ENCODE measurements around the gene COL12A1.

Gene COL12A1

DNA sequence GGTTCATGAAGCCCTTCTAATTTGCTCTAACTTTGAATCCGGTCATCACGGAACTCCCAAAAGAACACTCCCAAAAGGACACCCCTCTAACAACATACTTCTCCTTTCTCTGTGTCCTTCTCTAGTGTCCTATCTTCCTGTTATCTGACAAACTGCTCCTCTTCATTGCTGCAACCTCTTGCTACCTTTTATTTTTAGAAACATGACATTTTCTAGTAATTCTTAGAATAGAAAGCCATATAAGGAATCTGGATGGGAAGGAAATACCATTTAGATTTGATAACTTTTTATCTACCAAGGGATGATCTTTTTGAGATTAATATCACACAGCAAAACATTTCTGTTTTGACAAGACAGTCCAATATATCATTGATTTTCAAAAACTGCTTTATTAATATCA lies 63.1 kb downstream of the COL12A1 start:
- no peak for DNase-seq

DNA sequence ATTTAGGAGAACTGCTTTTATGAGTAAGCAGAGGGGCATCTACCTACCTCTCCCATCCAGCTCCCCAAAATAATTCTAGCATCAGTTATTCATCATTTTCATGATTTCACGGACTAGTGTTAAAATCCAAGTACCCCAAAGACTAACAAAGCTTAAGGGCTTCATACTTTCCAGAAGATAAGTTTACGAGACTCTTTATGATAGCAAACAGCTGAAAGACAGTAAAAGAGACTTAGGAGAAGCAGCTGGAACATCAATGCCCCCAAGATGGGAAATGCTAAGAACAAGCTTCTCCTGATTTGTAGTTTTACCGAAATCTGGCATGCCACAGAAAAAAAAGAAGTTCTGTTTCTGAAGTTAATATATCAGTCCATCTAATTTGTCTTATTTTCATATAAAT lies 70.0 kb downstream of the COL12A1 start:
- DNase-seq: no peak

DNA sequence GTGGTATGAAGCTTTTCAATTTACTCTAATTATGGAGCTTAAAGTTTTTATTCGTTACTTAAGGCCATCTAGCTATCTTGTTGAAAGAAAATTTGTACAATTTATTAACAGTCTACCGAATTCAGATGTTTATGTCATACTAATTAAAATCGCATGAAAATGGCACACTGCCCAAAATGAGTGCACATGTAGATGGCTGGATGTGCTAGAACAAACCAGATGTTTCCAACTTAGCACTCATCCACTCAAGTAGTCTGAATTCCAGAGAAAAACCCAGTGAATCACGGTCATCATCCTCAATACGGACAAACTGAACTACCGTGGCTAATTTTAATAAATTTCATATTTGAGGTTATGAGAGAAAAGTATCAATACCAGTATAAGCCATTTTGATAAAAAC lies 70.4 kb downstream of the COL12A1 start:
- DNase-seq: no peak

GRCh38 chr6:75130784-75131183 lies 75.1 kb downstream of the COL12A1 start:
- DNase-seq: no peak

GRCh38 chr6:75128878-75129570 lies 76.8 kb downstream of the COL12A1 start:
- no peak for DNase-seq

DNA sequence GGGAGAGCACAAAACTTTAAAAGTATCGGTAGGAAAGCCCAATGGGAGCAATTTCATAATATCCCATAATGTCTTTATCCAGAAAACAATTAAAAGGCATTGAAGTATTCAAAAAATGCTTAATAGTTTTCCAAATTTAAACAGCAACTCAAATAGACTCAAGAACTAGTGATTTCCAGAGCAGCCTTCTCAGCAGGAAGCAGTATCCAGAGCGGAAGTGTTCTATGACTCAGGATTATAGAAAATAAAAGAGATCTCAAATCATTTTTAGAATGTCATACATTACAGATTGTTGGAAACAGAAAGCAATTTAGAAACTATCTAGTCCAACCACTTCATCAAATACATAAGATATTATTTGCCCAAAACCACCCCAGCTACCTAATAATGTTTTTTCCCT lies 79.3 kb downstream of the COL12A1 start:
- DNase-seq: no peak

GRCh38 chr6:75124983-75125382 lies 80.9 kb downstream of the COL12A1 start:
- DNase-seq: no peak

DNA sequence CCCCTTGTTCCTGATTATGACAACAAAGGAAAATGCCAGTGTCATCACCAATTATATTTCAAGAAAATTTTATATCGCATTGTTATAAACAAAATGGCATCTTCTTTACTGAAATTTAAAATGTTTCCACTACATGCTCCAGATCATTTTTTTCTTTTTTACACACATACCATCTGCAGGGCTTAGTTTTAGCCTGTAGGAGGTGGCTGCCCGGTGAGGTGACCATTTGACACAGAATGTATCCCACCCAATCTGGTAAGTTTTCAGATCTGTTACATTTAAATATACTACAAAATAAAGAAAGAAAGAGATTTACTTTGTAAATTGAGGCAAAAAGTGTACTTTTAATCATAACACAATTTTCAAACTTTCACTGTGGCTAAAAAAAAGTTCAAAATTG lies 81.8 kb downstream of the COL12A1 start:
- DNase-seq: no peak

DNA sequence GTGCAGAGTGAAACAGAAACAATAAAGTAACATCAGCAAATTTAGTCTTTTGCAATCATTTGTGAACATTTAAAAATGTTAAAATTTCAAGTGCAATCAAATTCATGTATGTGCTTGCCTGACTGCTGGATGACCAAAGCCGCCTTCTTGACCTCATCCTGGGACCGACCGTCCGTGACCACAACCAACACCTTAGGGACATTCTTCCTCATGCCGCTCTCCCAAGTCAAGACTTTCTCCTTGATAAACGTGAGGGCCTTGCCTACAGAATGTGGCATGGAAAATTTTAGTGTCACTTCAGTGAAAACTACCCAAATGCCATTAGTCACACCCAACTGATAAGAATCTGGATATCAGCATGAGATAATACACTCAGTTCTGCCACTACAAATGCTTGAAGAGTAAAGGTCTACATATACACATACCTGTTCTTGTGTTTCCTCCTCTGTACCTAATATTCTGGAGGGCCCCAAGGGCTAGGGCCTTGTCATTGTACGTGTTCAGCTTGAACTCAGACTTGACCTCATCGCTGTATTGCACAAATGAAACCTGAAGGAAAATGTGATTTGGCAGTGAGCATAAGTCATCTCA lies 86.8 kb downstream of the COL12A1 start:
- no peak for DNase-seq

DNA sequence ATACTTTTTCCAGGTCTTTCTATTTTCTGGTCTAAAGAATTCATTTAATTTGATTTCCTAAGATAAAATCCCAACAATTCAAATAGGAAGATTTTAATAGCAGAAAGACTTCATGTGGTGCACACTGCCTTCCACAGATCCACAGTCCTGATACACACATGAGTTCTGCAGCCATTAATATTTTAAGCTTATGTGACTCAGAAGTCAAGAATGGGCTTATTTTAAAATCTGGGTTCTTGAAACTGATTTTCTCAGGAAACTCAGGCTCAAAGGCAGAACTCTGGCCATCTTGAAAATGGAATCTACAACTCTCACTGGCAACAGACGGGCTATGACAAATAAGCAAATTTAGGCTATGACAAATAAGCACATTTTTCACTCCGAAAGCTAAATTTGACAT lies 88.2 kb downstream of the COL12A1 start:
- no peak for DNase-seq

GRCh38 chr6:75116946-75117345 lies 88.9 kb downstream of the COL12A1 start:
- DNase-seq: no peak

DNA sequence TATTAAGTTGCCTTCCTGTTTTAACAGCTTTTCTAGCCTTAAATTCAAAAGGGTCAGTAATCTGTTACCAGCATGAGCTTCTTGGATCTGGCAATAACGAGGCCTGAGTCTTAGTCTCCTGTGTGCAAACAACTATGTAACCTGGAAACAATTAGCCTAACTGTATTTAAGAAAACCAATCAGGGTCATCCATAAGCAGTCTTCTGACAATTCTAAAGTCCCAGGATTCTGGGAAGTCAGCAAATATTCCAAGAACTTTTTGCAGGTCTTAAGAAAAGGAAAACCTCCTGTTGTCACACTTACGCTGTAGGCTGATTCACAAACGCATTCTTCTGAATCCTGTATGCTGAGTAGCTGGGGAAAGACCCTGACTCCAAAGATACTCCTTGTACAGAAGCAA lies 90.4 kb downstream of the COL12A1 start:
- no peak for DNase-seq

DNA sequence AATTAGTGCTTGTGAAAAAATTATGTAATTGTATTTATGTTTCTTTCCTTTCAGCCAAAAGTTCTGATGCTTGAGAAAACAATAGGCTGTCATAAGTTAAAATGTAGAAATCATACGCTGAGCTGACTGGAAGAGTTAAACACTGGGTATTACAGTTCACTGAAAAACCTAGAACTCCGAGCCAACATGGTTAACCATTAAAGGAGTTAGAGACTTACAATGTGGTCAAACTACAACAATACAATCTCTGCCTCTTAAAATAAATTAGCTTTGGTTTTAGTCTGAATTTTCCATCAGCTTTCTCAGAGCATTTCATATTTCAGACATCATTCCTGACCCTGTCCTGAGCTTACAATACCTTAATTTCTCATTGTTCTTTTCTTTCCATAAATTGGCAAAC lies 91.0 kb downstream of the COL12A1 start:
- no peak for DNase-seq

DNA sequence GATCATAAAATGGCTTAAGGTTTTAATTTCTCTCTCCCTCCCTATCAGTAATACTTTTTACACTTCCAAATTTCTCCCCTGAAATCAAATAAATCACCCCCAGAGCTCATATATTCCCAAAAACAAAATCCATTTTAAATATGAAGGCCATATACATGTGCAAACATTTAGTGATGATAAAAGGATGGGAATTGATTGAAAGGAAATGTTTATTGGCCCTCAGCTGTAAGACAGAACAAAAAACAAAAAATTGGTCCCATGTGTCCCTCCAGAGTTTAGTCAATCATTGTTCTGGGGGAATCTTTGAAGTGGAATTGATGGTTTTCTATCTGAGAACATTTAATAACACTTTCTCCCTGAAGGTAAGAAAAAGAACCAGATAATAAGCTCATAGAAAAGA lies 91.7 kb downstream of the COL12A1 start:
- DNase-seq: no peak

DNA sequence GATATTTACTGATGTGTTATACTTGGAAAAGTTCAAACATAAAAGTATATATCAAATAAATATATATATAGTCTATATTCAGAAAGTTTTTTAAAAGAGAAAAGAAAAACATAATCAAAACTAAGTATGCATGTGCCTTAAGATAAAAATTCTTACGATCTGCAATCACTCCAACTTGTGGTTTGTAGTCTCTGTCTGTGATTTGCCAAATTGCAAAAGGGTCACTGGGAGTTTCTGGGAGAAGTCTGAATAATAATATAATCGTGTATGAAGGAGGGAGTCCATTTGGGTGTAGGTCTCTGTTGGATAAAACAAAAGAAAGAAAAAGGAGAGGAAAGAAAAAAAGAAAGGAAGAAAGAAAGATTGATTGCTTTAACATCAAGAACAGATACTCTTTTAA lies 92.4 kb downstream of the COL12A1 start:
- no peak for DNase-seq

DNA sequence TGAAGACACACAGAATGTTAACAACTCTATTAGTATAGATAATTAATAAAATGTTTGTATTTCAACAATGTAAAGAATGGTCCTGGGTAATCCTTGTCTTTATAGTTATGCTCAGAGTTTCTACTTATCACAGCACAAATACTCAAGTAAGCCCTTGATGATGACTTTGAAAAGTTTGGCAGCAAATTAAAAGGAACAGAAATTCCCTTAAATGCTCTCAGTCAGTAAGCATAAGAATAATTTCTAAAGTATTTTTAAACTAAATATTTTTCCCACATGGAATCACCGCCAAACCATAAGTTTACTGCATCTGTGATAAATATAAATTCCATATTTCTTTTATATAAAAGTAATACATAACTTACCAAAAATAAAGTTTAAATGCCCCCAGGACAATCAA lies 96.1 kb downstream of the COL12A1 start:
- DNase-seq: no peak

GRCh38 chr6:75109022-75109421 lies 96.8 kb downstream of the COL12A1 start:
- no peak for DNase-seq

GRCh38 chr6:75108333-75108974 lies 97.4 kb downstream of the COL12A1 start:
- DNase-seq: no peak

DNA sequence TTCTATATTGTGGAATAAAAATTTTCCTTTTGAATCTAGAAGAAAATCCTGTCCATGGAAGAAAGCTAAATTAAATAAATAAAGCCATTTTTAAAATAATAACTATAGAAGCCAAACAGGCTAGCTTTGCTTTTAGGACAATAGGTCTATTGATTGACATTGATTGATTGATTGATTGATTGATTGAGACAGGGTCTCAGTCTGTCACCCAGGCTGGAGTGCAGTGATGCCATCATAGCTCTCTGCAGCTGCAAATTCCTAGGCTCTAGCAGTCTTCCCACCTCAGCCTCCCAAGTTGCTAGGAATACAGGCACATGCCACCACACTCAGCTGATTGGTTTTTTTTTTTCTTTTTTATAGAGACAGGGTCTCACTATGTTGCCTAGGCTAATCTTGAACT lies 97.9 kb downstream of the COL12A1 start:
- DNase-seq: no peak

GRCh38 chr6:75106426-75106825 lies 99.4 kb downstream of the COL12A1 start:
- DNase-seq: no peak

- DNase-seq: no peak
These were observed 102.4 kb downstream of the COL12A1 start for GRCh38 chr6:75103431-75103830.

DNA sequence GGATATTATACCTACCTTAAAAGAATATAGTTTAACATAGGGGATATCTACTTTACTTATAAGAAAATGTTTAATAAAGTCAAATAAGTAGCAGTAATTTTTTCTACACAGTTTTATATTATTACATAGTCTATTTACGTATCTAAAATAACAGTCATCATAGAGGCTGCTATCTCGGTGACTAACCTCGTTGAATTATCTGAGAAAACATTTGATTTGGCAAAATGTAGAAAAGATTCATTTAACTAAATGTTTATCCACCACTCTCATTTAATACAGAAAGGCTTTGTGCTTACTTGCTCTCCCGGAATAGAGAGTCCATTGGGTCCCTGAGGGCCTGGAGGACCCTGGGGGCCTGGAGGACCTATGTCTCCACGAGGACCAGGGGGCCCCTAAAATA lies 103.6 kb downstream of the COL12A1 start:
- no peak for DNase-seq

- DNase-seq: no peak
These were observed 104.0 kb downstream of the COL12A1 start for GRCh38 chr6:75101896-75102295.

DNA sequence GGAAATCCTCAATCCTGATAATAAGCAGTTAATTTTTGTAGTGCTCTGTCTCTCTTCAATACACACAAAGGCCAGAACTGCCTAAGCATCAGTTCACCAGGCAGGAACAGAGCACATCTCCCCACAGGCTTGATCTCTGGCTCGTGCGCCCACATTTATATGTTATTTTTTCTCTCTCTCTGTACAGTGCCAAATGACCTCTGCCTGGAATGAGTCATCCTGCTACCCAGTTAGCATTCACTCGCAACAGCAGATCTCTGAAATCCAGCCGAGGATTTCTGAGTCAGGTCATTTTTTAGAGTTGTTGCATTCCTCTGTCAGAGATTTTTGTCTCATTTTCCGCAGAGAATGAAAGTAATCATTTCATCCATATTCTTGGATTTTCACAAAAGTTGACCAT lies 107.1 kb downstream of the COL12A1 start:
- DNase-seq: no peak

DNA sequence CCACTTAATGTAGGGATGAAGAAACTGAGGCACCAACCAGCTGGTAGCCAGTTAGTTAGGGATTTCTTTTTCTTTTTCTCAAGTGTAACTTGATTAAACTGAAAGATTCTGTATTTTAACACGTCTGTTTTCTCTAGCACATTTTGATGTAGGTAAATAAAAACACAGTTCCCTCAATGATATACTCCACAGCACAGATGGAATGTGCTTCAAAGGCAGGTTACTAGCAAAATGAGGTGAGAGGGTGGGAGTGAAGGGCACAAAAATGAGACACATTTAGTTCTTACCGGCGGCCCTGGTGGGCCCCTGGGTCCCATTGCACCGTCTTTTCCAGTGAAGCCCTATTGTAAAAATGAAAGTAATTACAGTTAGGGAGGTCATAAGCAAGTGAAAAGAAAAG lies 108.9 kb downstream of the COL12A1 start:
- DNase-seq: no peak

Measured in stimulated activated naive CD4-positive, alpha-beta T cell (primary cell).